ENCODE measurements around the gene JMJD1C. TPM values are rescaled to one million over a fixed set of nuclear protein-coding genes. Genes with fewer than 3 reads are reported as not detected.

JMJD1C gene
- total RNA-seq, 1 donor from 2014 or later = 34.6 TPM

DNA sequence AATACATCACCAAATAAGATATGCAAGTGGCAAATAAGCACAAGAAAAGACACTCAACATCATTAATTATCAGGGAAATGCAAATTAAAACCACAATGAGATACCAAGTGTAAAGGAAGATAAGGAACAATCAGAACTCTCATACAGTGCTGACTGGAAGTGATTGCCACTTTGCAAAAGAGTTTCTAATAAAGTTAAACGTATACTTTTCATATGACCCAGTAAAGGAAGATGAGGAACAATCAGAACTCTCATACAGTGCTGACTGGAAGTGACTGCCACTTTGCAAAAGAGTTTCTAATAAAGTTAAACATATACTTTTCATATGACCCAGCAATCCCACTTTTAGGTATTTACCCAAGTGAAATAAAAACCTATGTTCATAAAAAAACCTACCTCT lies 12.2 kb upstream of the JMJD1C start:
- Histone ChIP-seq H3K4me1 (peaks cover 23% of the 10 kb centered on the region), H3K27me3 (ENCODE audit: low read depth) (no peaks in the 10 kb centered on the region), H3K9me3 (replicated peaks) (no peaks in the 10 kb centered on the region), H3K36me3 (no peaks in the 10 kb centered on the region), H3K4me3 (no peak overlapping the region), H3K27ac (replicated peaks) (no peak overlapping the region)
- TF ChIP-seq, protein P1, sequence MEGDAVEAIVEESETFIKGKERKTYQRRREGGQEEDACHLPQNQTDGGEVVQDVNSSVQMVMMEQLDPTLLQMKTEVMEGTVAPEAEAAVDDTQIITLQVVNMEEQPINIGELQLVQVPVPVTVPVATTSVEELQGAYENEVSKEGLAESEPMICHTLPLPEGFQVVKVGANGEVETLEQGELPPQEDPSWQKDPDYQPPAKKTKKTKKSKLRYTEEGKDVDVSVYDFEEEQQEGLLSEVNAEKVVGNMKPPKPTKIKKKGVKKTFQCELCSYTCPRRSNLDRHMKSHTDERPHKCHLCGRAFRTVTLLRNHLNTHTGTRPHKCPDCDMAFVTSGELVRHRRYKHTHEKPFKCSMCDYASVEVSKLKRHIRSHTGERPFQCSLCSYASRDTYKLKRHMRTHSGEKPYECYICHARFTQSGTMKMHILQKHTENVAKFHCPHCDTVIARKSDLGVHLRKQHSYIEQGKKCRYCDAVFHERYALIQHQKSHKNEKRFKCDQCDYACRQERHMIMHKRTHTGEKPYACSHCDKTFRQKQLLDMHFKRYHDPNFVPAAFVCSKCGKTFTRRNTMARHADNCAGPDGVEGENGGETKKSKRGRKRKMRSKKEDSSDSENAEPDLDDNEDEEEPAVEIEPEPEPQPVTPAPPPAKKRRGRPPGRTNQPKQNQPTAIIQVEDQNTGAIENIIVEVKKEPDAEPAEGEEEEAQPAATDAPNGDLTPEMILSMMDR (IDR thresholded peaks at IDR 0.05; ENCODE audit: borderline replicate concordance) = no peak
- intact Hi-C loops (cut with micrococcal nuclease) = no loop called here
- no peak for DNase-seq

DNA sequence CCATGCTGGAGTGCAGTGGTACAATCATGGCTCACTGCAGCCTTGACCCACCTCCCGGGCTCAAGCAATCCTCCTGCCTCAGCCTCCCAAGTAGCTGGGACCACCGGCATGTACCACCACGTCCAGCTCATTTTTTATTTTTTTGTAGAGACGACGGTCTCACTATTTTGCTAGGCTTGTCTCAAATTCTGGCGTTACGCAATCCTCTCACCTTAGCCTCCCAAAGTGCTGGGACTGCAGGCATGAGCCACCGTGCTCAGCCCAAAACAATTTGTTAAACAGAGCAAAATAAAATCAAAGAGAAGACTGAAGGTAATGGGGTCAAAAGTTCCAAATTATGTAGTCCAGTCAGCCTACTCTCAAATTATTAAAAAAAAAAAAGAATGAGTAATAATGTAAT lies 8.7 kb upstream of the JMJD1C start:
- Histone ChIP-seq H3K4me3 (no peak overlapping the region), H3K9me3 (replicated peaks) (no peaks in the 10 kb centered on the region), H3K4me1 (peaks cover 15% of the 10 kb centered on the region), H3K36me3 (no peaks in the 10 kb centered on the region), H3K27me3 (ENCODE audit: low read depth) (no peaks in the 10 kb centered on the region), H3K27ac (replicated peaks) (no peak overlapping the region)
- DNase-seq = no peak
- TF ChIP-seq, protein P1 (IDR thresholded peaks at IDR 0.05; ENCODE audit: borderline replicate concordance) = no peak
- intact Hi-C loops (cut with micrococcal nuclease) = no loop called here

DNA sequence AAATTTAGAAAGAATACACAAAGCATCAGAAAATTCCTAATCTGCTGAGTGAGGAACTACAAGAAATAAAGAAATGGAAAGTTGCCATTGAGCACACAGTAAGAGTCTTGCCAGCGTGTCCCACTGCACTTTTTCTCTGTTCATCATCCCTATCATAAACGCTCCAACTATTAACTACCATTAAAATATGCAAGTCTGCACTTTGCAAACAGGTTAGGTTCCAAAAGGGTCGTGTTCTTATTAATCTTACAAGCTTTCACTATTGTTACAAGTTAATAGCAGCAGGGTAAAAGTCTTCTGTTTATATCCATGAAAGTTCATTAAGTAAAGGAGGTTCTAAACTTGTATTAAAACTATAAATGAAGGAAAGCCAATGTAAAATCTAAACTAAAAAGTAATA lies 5.2 kb upstream of the JMJD1C start:
- no peak for DNase-seq
- Histone ChIP-seq H3K27ac (replicated peaks) (no peak overlapping the region), H3K4me1 (peaks cover 31% of the 10 kb centered on the region), H3K36me3 (no peaks in the 10 kb centered on the region), H3K4me3 (no peak overlapping the region), H3K9me3 (replicated peaks) (no peaks in the 10 kb centered on the region), H3K27me3 (ENCODE audit: low read depth) (no peaks in the 10 kb centered on the region)
- TF ChIP-seq, protein P1 (IDR thresholded peaks at IDR 0.05; ENCODE audit: borderline replicate concordance) = no peak
- intact Hi-C loops (cut with micrococcal nuclease) = no loop called here

DNA sequence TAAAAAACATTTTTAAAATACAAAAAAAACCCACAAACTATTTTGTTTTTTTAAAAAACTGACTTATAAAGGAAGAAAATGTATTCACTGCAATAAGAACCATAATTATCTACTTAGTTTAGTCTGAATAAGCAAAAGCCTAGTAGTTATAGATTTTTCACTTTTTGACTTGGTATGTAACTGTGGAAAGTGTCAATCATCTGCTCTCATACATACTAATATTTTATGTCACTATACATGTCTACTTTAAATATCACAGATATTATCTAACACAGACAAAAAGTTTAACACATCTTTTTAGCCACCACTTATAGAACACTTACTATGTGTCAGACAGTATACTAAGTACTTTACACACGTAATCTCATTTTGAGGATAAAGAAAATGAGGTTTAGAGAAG lies 3.2 kb upstream of the JMJD1C start:
- H3K36me3 ChIP-seq = no peaks in the 10 kb centered on the region
- DNase-seq = no peak
- TF ChIP-seq, protein P1 (IDR thresholded peaks at IDR 0.05; ENCODE audit: borderline replicate concordance) = no peak
- H3K27ac ChIP-seq (replicated peaks) = no peak overlapping the region
- H3K4me1 ChIP-seq = peaks cover 51% of the 10 kb centered on the region
- H3K4me3 ChIP-seq = no peak overlapping the region
- no peaks in the 10 kb centered on the region for H3K27me3 ChIP-seq (ENCODE audit: low read depth)
- intact Hi-C loops (cut with micrococcal nuclease) = no loop called here
- H3K9me3 ChIP-seq (replicated peaks) = no peaks in the 10 kb centered on the region

DNA sequence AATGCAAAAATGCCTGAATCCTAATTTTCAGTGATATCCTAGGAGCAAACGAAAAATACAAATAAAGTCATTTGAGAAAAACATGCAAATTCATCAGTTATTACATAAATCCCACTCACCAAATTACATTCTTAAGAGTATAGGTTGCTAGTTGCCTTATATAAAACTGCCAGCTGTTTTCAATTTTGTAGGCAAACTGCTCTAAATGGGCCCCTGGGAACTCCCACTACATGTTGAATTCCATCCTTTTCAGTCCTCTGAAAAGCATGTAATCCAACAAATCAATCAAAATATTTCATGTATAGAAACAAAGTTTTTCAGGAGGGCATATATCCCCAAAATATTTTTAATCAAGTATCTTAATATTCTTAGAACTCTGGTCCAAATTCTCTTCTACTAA lies 2.1 kb upstream of the JMJD1C start:
- H3K4me3 ChIP-seq = no peak overlapping the region
- intact Hi-C loops (cut with micrococcal nuclease) = no loop called here
- H3K36me3 ChIP-seq = no peaks in the 10 kb centered on the region
- no peak for DNase-seq
- peaks cover 61% of the 10 kb centered on the region for H3K4me1 ChIP-seq
- H3K9me3 ChIP-seq (replicated peaks) = no peaks in the 10 kb centered on the region
- H3K27ac ChIP-seq (replicated peaks) = no peak overlapping the region
- no peaks in the 10 kb centered on the region for H3K27me3 ChIP-seq (ENCODE audit: low read depth)
- TF ChIP-seq, protein P1 (IDR thresholded peaks at IDR 0.05; ENCODE audit: borderline replicate concordance) = no peak
